CD4-positive, alpha-beta T cell (primary cell): ENCODE data around the gene PAEP. TPM values are rescaled to one million over a fixed set of nuclear protein-coding genes. Genes with fewer than 3 reads are reported as not detected.

Experiments
- ATAC-seq: fragments of 200-7000 bp; cut with Tn5 transposase; one replicate; pipeline ENCODE4 v1.10.0; 2022; ENCODE audit warnings: mild to moderate bottlenecking; ENCODE audit not compliant: poor library complexity
- CTCF ChIA-PET: fragments of 350-600 bp; sonication (Branson Sonifier 250); formaldehyde crosslinking; loops from one replicate; lab custom pipeline; 2021; ENCODE audit warnings: antibody characterized with exemption, inconsistent platforms; lab: Charles Lee
- POLR2A ChIA-PET: fragments of 350-600 bp; sonication (Branson Sonifier 250); formaldehyde crosslinking; loops from one replicate; lab custom pipeline; 2021; ENCODE audit warnings: antibody characterized with exemption, inconsistent platforms; lab: Charles Lee
- DNase-seq, 14 experiments: peaks; one replicate each; pipeline ENCODE4 v3.0.0-alpha.2; 2013 to 2020; ENCODE audit warnings: mixed read lengths in 2 of 14
- H3K27ac ChIP-seq, 2 donors: one replicate each; pipeline versions ENCODE4 v1.5.1 to v1.7.0; 2013; ENCODE audit warnings: low read length in 2 of 2, low read depth in 1 of 2, mild to moderate bottlenecking in 1 of 2
- H3K27me3 ChIP-seq, 2 experiments: 1 replicate in 1 of 2; 2 replicates in 1 of 2; pipeline versions ENCODE4 v1.6.1 to v1.7.0; 2013; ENCODE audit warnings: low read length in 2 of 2, control low read depth in 1 of 2, mild to moderate bottlenecking in 1 of 2, moderate library complexity in 1 of 2; ENCODE audit not compliant: insufficient read depth in 2 of 2, control insufficient read depth in 1 of 2
- H3K36me3 ChIP-seq: one replicate; pipeline ENCODE4 v1.6.1; 2013; ENCODE audit warnings: low read length, control low read depth; ENCODE audit not compliant: insufficient read depth
- H3K4me1 ChIP-seq: one replicate; pipeline ENCODE4 v1.6.1; 2013; ENCODE audit warnings: low read length, control low read depth; ENCODE audit not compliant: insufficient read depth
- H3K4me3 ChIP-seq: one replicate; pipeline ENCODE4 v1.5.1; 2013; ENCODE audit warnings: mild to moderate bottlenecking, low read length, moderate library complexity
- H3K9me3 ChIP-seq, 2 experiments: 1 replicate in 1 of 2; 2 replicates in 1 of 2; pipeline versions ENCODE4 v1.6.1 to v1.7.0; 2013; ENCODE audit warnings: low read length in 2 of 2, mild to moderate bottlenecking in 2 of 2, control low read depth in 1 of 2, moderate library complexity in 1 of 2; ENCODE audit not compliant: control insufficient read depth in 1 of 2, insufficient read depth in 1 of 2
- H3K27ac Mint-ChIP-seq: one replicate; pipeline ENCODE4 v1.8.0; 2020; ENCODE audit warnings: mixed read lengths
- H3K27me3 Mint-ChIP-seq: one replicate; pipeline ENCODE4 v1.8.0; 2021; ENCODE audit warnings: mixed read lengths
- H3K36me3 Mint-ChIP-seq: one replicate; pipeline ENCODE4 v1.8.0; 2021; ENCODE audit warnings: low read depth, mixed read lengths
- H3K4me1 Mint-ChIP-seq: one replicate; pipeline ENCODE4 v1.8.0; 2021; ENCODE audit warnings: low read depth, mixed read lengths
- H3K4me3 Mint-ChIP-seq: one replicate; pipeline ENCODE4 v1.8.0; 2020; ENCODE audit warnings: mild to moderate bottlenecking, mixed read lengths
- H3K9me3 Mint-ChIP-seq: one replicate; pipeline ENCODE4 v1.8.0; 2020; ENCODE audit warnings: mixed read lengths
- CTCF ChIP-seq: fragments of 200-600 bp; IDR thresholded peaks from one replicate; pipeline ENCODE4 v1.8.0; 2022; ENCODE audit warnings: antibody characterized with exemption, mild to moderate bottlenecking
- intact Hi-C, 2 experiments: fragments of 100-400 bp; cut with DNase I in 1 of 2; cut with micrococcal nuclease in 1 of 2; formaldehyde crosslinking; loops; one replicate each; pipeline versions ENCODE4 v1.15.1 to v1.9.0; 2023 to 2025; cut with DNase I, micrococcal nuclease
- total RNA-seq, 174 experiments: library from RNA in 2 of 174; stranded (reverse) in 2 of 174; gene quantifications; one replicate each; pipeline ENCODE4 v1.2.3 and lab custom pipeline; 2021 to 2026

The PAEP gene
- total RNA-seq, 2 experiments from 2014 or later = not detected

GRCh38 chr9:135596211-135596610 lies 34.7 kb downstream of the PAEP start:
- intact Hi-C loops = no loop called here
- peaks cover 0 to 12% of the 10 kb centered on the region in 2 experiments for H3K27me3 ChIP-seq
- Mint-ChIP-seq H3K36me3 (no peaks in the 10 kb centered on the region), H3K9me3 (peaks cover 6% of the 10 kb centered on the region), H3K27me3 (peaks cover 36% of the 10 kb centered on the region), H3K27ac (no peak overlapping the region), H3K4me3 (no peak overlapping the region), H3K4me1 (no peaks in the 10 kb centered on the region)
- DNase-seq (no peak), ATAC-seq (no peak)
- no peaks in the 10 kb centered on the region for H3K9me3 ChIP-seq
- no peak overlapping the region for H3K27ac ChIP-seq
- TF ChIP-seq CTCF = no peak
- CTCF ChIA-PET = no interaction called here
- POLR2A ChIA-PET = no interaction called here
- no peaks in the 10 kb centered on the region for H3K4me1 ChIP-seq
- H3K36me3 ChIP-seq = no peaks in the 10 kb centered on the region
- H3K4me3 ChIP-seq = no peak overlapping the region

GRCh38 chr9:135600296-135600817 lies 38.8 kb downstream of the PAEP start:
- Histone ChIP-seq H3K9me3 (no peaks in the 10 kb centered on the region), H3K36me3 (no peaks in the 10 kb centered on the region), H3K27ac (no peak overlapping the region), H3K4me1 (peaks cover 5% of the 10 kb centered on the region), H3K27me3 (peaks cover 0 to 10% of the 10 kb centered on the region in 2 experiments), H3K4me3 (no peak overlapping the region)
- Mint-ChIP-seq H3K4me3 (no peak overlapping the region), H3K9me3 (peaks cover 3% of the 10 kb centered on the region), H3K27ac (no peak overlapping the region), H3K27me3 (peaks cover 40% of the 10 kb centered on the region), H3K36me3 (no peaks in the 10 kb centered on the region), H3K4me1 (no peaks in the 10 kb centered on the region)
- ChIA-PET CTCF (no interaction called here), POLR2A (no interaction called here)
- intact Hi-C loops = loop anchor here in 1 of 2 experiments (5.0 to 10.0 kb wide), 2 partner anchors 522 to 684 kb away; no protein-coding TSS in a partner anchor
- ATAC-seq (no peak), DNase-seq (no peak)
- TF ChIP-seq CTCF = no peak

DNA sequence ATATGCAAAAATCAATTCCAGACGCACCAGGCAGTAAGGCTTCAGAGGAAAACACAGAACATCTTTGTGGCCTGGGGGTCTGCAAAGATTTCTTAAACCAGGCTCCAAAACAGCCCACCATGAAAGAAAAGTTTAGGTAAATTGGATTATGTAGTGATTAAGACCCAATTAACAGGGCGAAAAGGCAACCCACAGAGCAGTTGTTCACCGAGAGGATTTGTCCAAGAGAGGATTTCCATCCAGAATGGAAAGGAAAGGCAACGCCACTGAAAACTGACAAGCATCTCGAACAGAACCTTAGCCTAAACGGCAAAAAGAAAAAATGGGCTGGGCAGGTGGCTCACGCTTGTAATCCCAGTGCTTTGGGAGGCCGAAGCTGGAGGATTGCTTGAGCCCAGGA lies 40.4 kb downstream of the PAEP start:
- Histone ChIP-seq H3K27ac (no peak overlapping the region), H3K4me3 (no peak overlapping the region), H3K36me3 (no peaks in the 10 kb centered on the region), H3K9me3 (no peaks in the 10 kb centered on the region), H3K27me3 (peaks cover 0 to 7% of the 10 kb centered on the region in 2 experiments), H3K4me1 (peaks cover 5% of the 10 kb centered on the region)
- no peak for TF ChIP-seq CTCF
- ATAC-seq = no peak
- no peak overlapping the region for H3K4me3 Mint-ChIP-seq
- H3K4me1 Mint-ChIP-seq = no peaks in the 10 kb centered on the region
- ChIA-PET CTCF (no interaction called here), POLR2A (no interaction called here)
- H3K27me3 Mint-ChIP-seq = peaks cover 29% of the 10 kb centered on the region
- H3K9me3 Mint-ChIP-seq = no peaks in the 10 kb centered on the region
- intact Hi-C loops = loop anchor here in 1 of 2 experiments (5.0 to 10.0 kb wide), 2 partner anchors 520 to 683 kb away; no protein-coding TSS in a partner anchor
- H3K36me3 Mint-ChIP-seq = no peaks in the 10 kb centered on the region
- H3K27ac Mint-ChIP-seq = no peak overlapping the region
- no peak for DNase-seq
